ENCODE results near the gene RASA4.
"Not testable (repeated sequence)": the region's sequence is repeated elsewhere in the genome, so short reads cannot be mapped to it uniquely, and the experiment has no call there.

RASA4 gene

GRCh38 chr7:102604431-102605145 is 12.0 kb downstream of the RASA4 start:
- DNase-seq = not testable (repeated sequence)

GRCh38 chr7:102602317-102602716 is 14.2 kb downstream of the RASA4 start:
- not testable (repeated sequence) for DNase-seq

GRCh38 chr7:102599699-102600098 is 16.9 kb downstream of the RASA4 start:
- DNase-seq = not testable (repeated sequence)

- not testable (repeated sequence) for DNase-seq
Measured at GRCh38 chr7:102596036-102596435, 20.5 kb downstream of the RASA4 start.

- DNase-seq = not testable (repeated sequence)
Measured at GRCh38 chr7:102593637-102594334, 22.8 kb downstream of the RASA4 start.

- DNase-seq = not testable (repeated sequence)
Measured at GRCh38 chr7:102592477-102593019, 24.0 kb downstream of the RASA4 start.

- DNase-seq = not testable (repeated sequence)
Measured at GRCh38 chr7:102589857-102590256, 26.7 kb downstream of the RASA4 start.

GRCh38 chr7:102583495-102583894 is 33.1 kb downstream of the RASA4 start:
- not testable (repeated sequence) for DNase-seq

GRCh38 chr7:102581722-102582121 is 34.8 kb downstream of the RASA4 start:
- not testable (repeated sequence) for DNase-seq

- not testable (repeated sequence) for DNase-seq
Measured at GRCh38 chr7:102578486-102578885, 38.1 kb downstream of the RASA4 start.

- not testable (repeated sequence) for DNase-seq
Measured at GRCh38 chr7:102577315-102578240, 39.0 kb downstream of the RASA4 start.

- DNase-seq = not testable (repeated sequence)
Measured at GRCh38 chr7:102576363-102576762, 40.2 kb downstream of the RASA4 start.

GRCh38 chr7:102574607-102575006 is 41.9 kb downstream of the RASA4 start:
- not testable (repeated sequence) for DNase-seq

GRCh38 chr7:102572261-102573239 is 44.0 kb downstream of the RASA4 start, which contains the start of gene POLR2J3:
Gene POLR2J3 (minus strand): TSS chr7:102572583. CDS start chr7:102572521, 62 bp downstream.
- DNase-seq = not testable (repeated sequence)

- DNase-seq = not testable (repeated sequence)
Measured at GRCh38 chr7:102568620-102569019, 47.9 kb downstream of the RASA4 start.

GRCh38 chr7:102550808-102551422 is 65.6 kb downstream of the RASA4 start, which contains the start of gene SPDYE2:
Gene SPDYE2 (plus strand): TSS chr7:102551226. CDS start chr7:102553256, 2,030 bp downstream.
- not testable (repeated sequence) for DNase-seq

GRCh38 chr7:102546353-102546752 is 70.2 kb downstream of the RASA4 start:
- DNase-seq = not testable (repeated sequence)

- not testable (repeated sequence) for DNase-seq
Measured at GRCh38 chr7:102545288-102545687, 71.3 kb downstream of the RASA4 start.

- not testable (repeated sequence) for DNase-seq
Measured at GRCh38 chr7:102544372-102544771, 72.2 kb downstream of the RASA4 start.

- DNase-seq = not testable (repeated sequence)
Measured at GRCh38 chr7:102543596-102543995, 73.0 kb downstream of the RASA4 start, which contains the start of gene UPK3BL2. Gene UPK3BL2 (minus strand): TSS chr7:102543696. CDS start chr7:102543636, 60 bp downstream.
